ENCODE measurements around the gene LY6G6D.

DNA sequence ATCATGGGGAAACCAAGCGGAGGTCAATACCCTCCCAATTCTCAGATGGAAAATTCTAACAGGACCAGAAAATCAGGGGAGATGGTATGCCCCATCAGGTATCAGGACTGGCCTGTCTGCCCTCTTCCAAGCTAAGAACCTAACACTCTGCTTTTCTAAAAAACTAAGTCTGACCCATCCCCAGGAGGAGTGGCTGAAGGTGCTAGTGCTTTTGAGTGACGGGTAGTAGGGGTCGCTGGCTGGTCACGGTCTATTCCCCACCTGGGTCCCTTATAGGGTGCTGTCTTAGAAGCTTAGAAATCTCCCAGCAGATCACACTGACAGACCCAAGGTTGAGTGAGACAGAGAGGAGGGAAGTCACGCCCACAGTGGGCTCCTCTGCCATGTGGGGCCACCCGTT is 21.6 kb upstream of the LY6G6D start:
- TF ChIP-seq, protein P1, sequence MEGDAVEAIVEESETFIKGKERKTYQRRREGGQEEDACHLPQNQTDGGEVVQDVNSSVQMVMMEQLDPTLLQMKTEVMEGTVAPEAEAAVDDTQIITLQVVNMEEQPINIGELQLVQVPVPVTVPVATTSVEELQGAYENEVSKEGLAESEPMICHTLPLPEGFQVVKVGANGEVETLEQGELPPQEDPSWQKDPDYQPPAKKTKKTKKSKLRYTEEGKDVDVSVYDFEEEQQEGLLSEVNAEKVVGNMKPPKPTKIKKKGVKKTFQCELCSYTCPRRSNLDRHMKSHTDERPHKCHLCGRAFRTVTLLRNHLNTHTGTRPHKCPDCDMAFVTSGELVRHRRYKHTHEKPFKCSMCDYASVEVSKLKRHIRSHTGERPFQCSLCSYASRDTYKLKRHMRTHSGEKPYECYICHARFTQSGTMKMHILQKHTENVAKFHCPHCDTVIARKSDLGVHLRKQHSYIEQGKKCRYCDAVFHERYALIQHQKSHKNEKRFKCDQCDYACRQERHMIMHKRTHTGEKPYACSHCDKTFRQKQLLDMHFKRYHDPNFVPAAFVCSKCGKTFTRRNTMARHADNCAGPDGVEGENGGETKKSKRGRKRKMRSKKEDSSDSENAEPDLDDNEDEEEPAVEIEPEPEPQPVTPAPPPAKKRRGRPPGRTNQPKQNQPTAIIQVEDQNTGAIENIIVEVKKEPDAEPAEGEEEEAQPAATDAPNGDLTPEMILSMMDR (IDR thresholded peaks at IDR 0.05; ENCODE audit: low read depth, low read length, missing input control): no peak
- TF ChIP-seq JUND (IDR thresholded peaks at IDR 0.05) (no peak), TAF1 (conservative IDR thresholded peaks at IDR 0.05) (no peak), SP1 (IDR thresholded peaks at IDR 0.05) (no peak), EGR1 (IDR thresholded peaks at IDR 0.05; ENCODE audit: low read depth in 2 of 2) (no peak), RAD21 (IDR thresholded peaks at IDR 0.05) (no peak), GABPA (IDR thresholded peaks at IDR 0.05 in 1 of 2, conservative IDR thresholded peaks at IDR 0.05 in 1 of 2) (no peak)
- TF ChIP-seq, protein P2, sequence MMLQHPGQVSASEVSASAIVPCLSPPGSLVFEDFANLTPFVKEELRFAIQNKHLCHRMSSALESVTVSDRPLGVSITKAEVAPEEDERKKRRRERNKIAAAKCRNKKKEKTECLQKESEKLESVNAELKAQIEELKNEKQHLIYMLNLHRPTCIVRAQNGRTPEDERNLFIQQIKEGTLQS (IDR thresholded peaks at IDR 0.05): no peak
- TF ChIP-seq, protein P3, sequence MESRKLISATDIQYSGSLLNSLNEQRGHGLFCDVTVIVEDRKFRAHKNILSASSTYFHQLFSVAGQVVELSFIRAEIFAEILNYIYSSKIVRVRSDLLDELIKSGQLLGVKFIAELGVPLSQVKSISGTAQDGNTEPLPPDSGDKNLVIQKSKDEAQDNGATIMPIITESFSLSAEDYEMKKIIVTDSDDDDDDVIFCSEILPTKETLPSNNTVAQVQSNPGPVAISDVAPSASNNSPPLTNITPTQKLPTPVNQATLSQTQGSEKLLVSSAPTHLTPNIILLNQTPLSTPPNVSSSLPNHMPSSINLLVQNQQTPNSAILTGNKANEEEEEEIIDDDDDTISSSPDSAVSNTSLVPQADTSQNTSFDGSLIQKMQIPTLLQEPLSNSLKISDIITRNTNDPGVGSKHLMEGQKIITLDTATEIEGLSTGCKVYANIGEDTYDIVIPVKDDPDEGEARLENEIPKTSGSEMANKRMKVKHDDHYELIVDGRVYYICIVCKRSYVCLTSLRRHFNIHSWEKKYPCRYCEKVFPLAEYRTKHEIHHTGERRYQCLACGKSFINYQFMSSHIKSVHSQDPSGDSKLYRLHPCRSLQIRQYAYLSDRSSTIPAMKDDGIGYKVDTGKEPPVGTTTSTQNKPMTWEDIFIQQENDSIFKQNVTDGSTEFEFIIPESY (IDR thresholded peaks at IDR 0.05): no peak
- TF ChIP-seq, protein P4, sequence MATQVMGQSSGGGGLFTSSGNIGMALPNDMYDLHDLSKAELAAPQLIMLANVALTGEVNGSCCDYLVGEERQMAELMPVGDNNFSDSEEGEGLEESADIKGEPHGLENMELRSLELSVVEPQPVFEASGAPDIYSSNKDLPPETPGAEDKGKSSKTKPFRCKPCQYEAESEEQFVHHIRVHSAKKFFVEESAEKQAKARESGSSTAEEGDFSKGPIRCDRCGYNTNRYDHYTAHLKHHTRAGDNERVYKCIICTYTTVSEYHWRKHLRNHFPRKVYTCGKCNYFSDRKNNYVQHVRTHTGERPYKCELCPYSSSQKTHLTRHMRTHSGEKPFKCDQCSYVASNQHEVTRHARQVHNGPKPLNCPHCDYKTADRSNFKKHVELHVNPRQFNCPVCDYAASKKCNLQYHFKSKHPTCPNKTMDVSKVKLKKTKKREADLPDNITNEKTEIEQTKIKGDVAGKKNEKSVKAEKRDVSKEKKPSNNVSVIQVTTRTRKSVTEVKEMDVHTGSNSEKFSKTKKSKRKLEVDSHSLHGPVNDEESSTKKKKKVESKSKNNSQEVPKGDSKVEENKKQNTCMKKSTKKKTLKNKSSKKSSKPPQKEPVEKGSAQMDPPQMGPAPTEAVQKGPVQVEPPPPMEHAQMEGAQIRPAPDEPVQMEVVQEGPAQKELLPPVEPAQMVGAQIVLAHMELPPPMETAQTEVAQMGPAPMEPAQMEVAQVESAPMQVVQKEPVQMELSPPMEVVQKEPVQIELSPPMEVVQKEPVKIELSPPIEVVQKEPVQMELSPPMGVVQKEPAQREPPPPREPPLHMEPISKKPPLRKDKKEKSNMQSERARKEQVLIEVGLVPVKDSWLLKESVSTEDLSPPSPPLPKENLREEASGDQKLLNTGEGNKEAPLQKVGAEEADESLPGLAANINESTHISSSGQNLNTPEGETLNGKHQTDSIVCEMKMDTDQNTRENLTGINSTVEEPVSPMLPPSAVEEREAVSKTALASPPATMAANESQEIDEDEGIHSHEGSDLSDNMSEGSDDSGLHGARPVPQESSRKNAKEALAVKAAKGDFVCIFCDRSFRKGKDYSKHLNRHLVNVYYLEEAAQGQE (IDR thresholded peaks at IDR 0.05): no peak
- TF ChIP-seq, protein P5, sequence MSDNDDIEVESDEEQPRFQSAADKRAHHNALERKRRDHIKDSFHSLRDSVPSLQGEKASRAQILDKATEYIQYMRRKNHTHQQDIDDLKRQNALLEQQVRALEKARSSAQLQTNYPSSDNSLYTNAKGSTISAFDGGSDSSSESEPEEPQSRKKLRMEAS (IDR thresholded peaks at IDR 0.05): no peak
